Keratinocyte (primary cell): ENCODE measurements around the gene MAP7. TPM values are rescaled to one million over a fixed set of nuclear protein-coding genes. Genes with fewer than 3 reads are reported as not detected.

Source experiments
- DNase-seq: peaks from one replicate; pipeline ENCODE4 v3.0.0-alpha.2; 2011; ENCODE audit warnings: low read depth, missing footprints, low spot score
- FAIRE-seq: peaks from 2 replicates; lab custom pipeline; 2011; peaks lifted over from hg19 to GRCh38; lab: Jason Lieb, UNC
- H2AFZ ChIP-seq: 2 replicates; pipeline ENCODE4 v1.6.0; 2012; ENCODE audit warnings: low read length, control low read depth, inconsistent platforms; ENCODE audit not compliant: control insufficient read depth
- H3K27ac ChIP-seq: 2 replicates; pipeline ENCODE4 v1.5.1; 2011; ENCODE audit warnings: low read length; ENCODE audit not compliant: control insufficient read depth, insufficient read depth
- H3K27me3 ChIP-seq: 3 replicates; pipeline ENCODE4 v1.6.0; 2011; ENCODE audit warnings: low read length; ENCODE audit not compliant: control insufficient read depth, insufficient read depth; ENCODE audit errors: extremely low read depth
- H3K36me3 ChIP-seq, 2 experiments: 2 replicates in 1 of 2; 3 replicates in 1 of 2; pipeline ENCODE4 v1.5.1; 2011; ENCODE audit warnings: low read length in 2 of 2, mild to moderate bottlenecking in 1 of 2; ENCODE audit not compliant: control insufficient read depth in 2 of 2, insufficient read depth in 2 of 2; ENCODE audit errors: extremely low read depth in 1 of 2
- H3K4me1 ChIP-seq: 3 replicates; pipeline ENCODE4 v1.5.1; 2011; ENCODE audit warnings: low read length; ENCODE audit not compliant: control insufficient read depth, insufficient read depth; ENCODE audit errors: extremely low read depth
- H3K4me2 ChIP-seq: 3 replicates; pipeline ENCODE4 v1.6.0; 2011; ENCODE audit warnings: low read depth, low read length; ENCODE audit not compliant: control insufficient read depth, insufficient read depth; ENCODE audit errors: extremely low read depth
- H3K4me3 ChIP-seq, 3 experiments: fragments of 200-600 bp in 1 of 3; sonication (generic) in 1 of 3; 2 replicates in 2 of 3; 3 replicates in 1 of 3; pipeline ENCODE4 v1.5.1; 2011 to 2016; ENCODE audit warnings: low read length in 3 of 3, mild to moderate bottlenecking in 3 of 3, control low read depth in 2 of 3, inconsistent platforms in 1 of 3, low read depth in 1 of 3, mixed read lengths in 1 of 3, mixed run types in 1 of 3, moderate library complexity in 1 of 3; ENCODE audit not compliant: control insufficient read depth in 2 of 3, insufficient read depth in 2 of 3; ENCODE audit errors: extremely low read depth in 1 of 3
- H3K79me2 ChIP-seq: 2 replicates; pipeline ENCODE4 v1.6.0; 2012; ENCODE audit warnings: low read length; ENCODE audit not compliant: control insufficient read depth, insufficient read depth
- H3K9ac ChIP-seq: 3 replicates; pipeline ENCODE4 v1.6.0; 2011; ENCODE audit warnings: low read length; ENCODE audit not compliant: control insufficient read depth, insufficient read depth; ENCODE audit errors: extremely low read depth
- H3K9me1 ChIP-seq: 3 replicates; pipeline ENCODE4 v1.6.0; 2011; ENCODE audit warnings: low read length; ENCODE audit not compliant: control insufficient read depth, insufficient read depth; ENCODE audit errors: extremely low read depth
- H3K9me3 ChIP-seq: 2 replicates; pipeline ENCODE4 v1.5.1; 2012; ENCODE audit warnings: low read depth, low read length; ENCODE audit not compliant: control insufficient read depth
- H4K20me1 ChIP-seq: 3 replicates; pipeline ENCODE4 v1.6.0; 2011; ENCODE audit warnings: low read length; ENCODE audit not compliant: control insufficient read depth, insufficient read depth; ENCODE audit errors: extremely low read depth
- EZH2 ChIP-seq: IDR thresholded peaks from one replicate; pipeline ENCODE4 v1.6.1; 2012; ENCODE audit warnings: inconsistent platforms, mild to moderate bottlenecking, low read length, moderate library complexity
- dilution Hi-C: fragments of 300-500 bp; cut with MboI; formaldehyde crosslinking; loops from one replicate; pipeline ENCODE4 v1.7.0; 2020; ENCODE audit warnings: low sequenced_read_pairs; ENCODE audit not compliant: extremely low pct_ligation_motif_present
- polyA plus RNA-seq, 5 experiments: library from polyadenylated mRNA; depleted of rRNA in 3 of 5; stranded (reverse) in 3 of 5; stranded (forward) in 1 of 5; unstranded in 1 of 5; fragments of >200 nt; gene quantifications; 1 replicate in 1 of 5; 2 replicates in 3 of 5; 3 replicates in 1 of 5; pipeline versions ENCODE4 v1.2.1 to v1.2.3, GENCODE V29; 2011 to 2012; ENCODE audit warnings: missing spikeins in 2 of 5, low read depth in 1 of 5, low replicate concordance in 1 of 5
- TF ChIP-seq, protein P1 (sequence below), 3 experiments: IDR thresholded peaks in 1 of 3; conservative IDR thresholded peaks in 1 of 3; optimal IDR thresholded peaks in 1 of 3; 2 replicates in 2 of 3; 3 replicates in 1 of 3; pipeline versions ENCODE3 to v1.5.1; 2011; ENCODE audit warnings: low read length in 3 of 3, mild to moderate bottlenecking in 3 of 3, moderate library complexity in 2 of 3, control low read depth in 1 of 3, inconsistent platforms in 1 of 3; ENCODE audit not compliant: insufficient read depth in 2 of 3; ENCODE audit errors: extremely low read depth in 1 of 3

Gene MAP7
- polyA plus RNA-seq, 1 donor (not counting 4 experiments of a cell fraction or from before 2014, with no cell fraction given) = 11.8 TPM

- no peak for DNase-seq
- H2AFZ ChIP-seq = no peak overlapping the region
- no peak for FAIRE-seq
- H3K9ac ChIP-seq = no peak overlapping the region
- H3K9me3 ChIP-seq = no peaks in the 10 kb centered on the region
- dilution Hi-C loops = no loop called here
- H3K27ac ChIP-seq = no peak overlapping the region
- H3K4me3 ChIP-seq = no peak overlapping the region
- no peaks in the 10 kb centered on the region for H3K27me3 ChIP-seq
- no peak for TF ChIP-seq EZH2
- TF ChIP-seq, protein P1, sequence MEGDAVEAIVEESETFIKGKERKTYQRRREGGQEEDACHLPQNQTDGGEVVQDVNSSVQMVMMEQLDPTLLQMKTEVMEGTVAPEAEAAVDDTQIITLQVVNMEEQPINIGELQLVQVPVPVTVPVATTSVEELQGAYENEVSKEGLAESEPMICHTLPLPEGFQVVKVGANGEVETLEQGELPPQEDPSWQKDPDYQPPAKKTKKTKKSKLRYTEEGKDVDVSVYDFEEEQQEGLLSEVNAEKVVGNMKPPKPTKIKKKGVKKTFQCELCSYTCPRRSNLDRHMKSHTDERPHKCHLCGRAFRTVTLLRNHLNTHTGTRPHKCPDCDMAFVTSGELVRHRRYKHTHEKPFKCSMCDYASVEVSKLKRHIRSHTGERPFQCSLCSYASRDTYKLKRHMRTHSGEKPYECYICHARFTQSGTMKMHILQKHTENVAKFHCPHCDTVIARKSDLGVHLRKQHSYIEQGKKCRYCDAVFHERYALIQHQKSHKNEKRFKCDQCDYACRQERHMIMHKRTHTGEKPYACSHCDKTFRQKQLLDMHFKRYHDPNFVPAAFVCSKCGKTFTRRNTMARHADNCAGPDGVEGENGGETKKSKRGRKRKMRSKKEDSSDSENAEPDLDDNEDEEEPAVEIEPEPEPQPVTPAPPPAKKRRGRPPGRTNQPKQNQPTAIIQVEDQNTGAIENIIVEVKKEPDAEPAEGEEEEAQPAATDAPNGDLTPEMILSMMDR (optimal IDR thresholded peaks at IDR 0.05 in 1 of 3, IDR thresholded peaks at IDR 0.05 in 1 of 3, conservative IDR thresholded peaks at IDR 0.05 in 1 of 3; ENCODE audit: extremely low read depth in 1 of 3, insufficient read depth in 2 of 3, low read length in 3 of 3) = no peak
- H3K79me2 ChIP-seq = no peaks in the 10 kb centered on the region
- no peaks in the 10 kb centered on the region for H3K4me1 ChIP-seq
- H3K4me2 ChIP-seq = no peak overlapping the region
- no peaks in the 10 kb centered on the region for H3K9me1 ChIP-seq
- H3K36me3 ChIP-seq = peaks cover 0 to 10% of the 10 kb centered on the region in 2 experiments
- no peaks in the 10 kb centered on the region for H4K20me1 ChIP-seq
These were observed 208.3 kb downstream of the MAP7 start for GRCh38 chr6:136341967-136342366.

- H3K36me3 ChIP-seq = peaks cover 0 to 10% of the 10 kb centered on the region in 2 experiments
- FAIRE-seq (no peak), DNase-seq (no peak)
- H3K9me3 ChIP-seq = no peaks in the 10 kb centered on the region
- H3K9me1 ChIP-seq = no peaks in the 10 kb centered on the region
- TF ChIP-seq, protein P1 (optimal IDR thresholded peaks at IDR 0.05 in 1 of 3, IDR thresholded peaks at IDR 0.05 in 1 of 3, conservative IDR thresholded peaks at IDR 0.05 in 1 of 3; ENCODE audit: extremely low read depth in 1 of 3, insufficient read depth in 2 of 3, low read length in 3 of 3) = no peak
- no peak for TF ChIP-seq EZH2
- H3K27ac ChIP-seq = no peak overlapping the region
- no peak overlapping the region for H3K4me2 ChIP-seq
- no peaks in the 10 kb centered on the region for H3K4me1 ChIP-seq
- H3K79me2 ChIP-seq = no peaks in the 10 kb centered on the region
- no peaks in the 10 kb centered on the region for H4K20me1 ChIP-seq
- H3K9ac ChIP-seq = no peak overlapping the region
- no peak overlapping the region for H3K4me3 ChIP-seq
- H2AFZ ChIP-seq = no peak overlapping the region
- no peaks in the 10 kb centered on the region for H3K27me3 ChIP-seq
- dilution Hi-C loops = no loop called here
These were observed 208.9 kb downstream of the MAP7 start for GRCh38 chr6:136341367-136341766.
